DMS153 treated with DMSO at 0.1 percent for 48 hours (cell line): Measurements from ENCODE around the gene NFATC3.

ENCODE experiments used
- DNase-seq: peaks from one replicate; lab custom pipeline; 2025; ENCODE audit not compliant: unreplicated experiment; lab: John Stamatoyannopoulos, UW

The NFATC3 gene

GRCh38 chr16:68085259-68086071 is at the start of gene NFATC3:
Gene NFATC3, plus strand, starts transcription at chr16:68085370. Its CDS starts 312 bp downstream, at chr16:68085682.
- DNase-seq: peak; percentile 41

DNA sequence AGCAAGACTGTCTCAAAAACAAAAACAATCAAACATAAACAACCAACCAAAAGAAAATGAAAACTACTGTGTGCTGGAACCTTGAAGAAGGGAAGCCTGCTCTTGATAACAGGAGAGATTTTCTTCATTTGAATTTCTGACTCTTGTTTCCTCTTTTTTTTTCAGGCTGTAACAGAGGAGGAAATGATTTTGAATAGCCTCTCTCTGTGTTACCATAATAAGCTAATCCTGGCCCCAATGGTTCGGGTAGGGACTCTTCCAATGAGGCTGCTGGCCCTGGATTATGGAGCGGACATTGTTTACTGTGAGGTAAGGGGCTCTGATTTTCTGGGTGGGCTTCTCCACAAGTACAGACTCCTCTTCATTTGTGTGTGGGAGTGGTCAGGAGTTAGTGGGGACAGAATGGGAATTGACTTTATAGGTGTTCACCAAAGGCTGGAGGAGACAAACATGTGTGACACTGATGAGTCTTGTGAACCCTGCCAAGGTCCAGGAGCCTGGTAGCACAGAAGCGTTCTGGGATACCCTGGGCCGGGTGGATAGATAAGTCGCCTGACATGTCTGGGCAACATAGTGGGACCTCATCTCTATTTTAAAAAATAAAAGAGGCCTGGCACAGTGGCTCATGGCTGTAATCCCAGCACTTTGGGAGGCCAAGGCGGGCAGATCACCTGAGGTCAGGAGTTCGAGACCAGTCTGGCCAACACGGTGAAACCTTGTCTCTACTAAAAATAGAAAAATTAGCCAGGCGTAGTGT is 47.2 kb upstream of the NFATC3 start:
- no peak for DNase-seq

- peak; percentile 63 for DNase-seq
Observed at GRCh38 chr16:68040506-68041288, 44.5 kb upstream of the NFATC3 start.

DNA sequence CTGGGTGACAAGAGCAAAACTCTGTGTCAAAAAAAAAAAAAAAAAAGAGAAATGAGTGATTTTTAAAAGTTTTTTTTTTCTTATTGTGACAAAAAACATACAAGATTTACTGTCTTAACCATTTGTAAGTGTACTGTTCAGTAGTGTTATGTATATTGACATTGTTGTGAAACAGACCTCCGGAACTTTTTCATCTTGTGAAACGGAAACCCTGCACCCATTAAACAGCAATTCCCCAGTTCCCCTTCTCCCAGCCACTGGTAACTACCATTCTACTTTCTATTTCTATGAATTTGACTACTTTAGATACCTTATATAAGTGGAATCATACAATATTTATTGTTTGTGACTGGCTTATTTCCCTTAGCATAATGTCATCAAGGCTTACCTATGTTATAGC is 43.4 kb upstream of the NFATC3 start:
- no peak for DNase-seq

DNA sequence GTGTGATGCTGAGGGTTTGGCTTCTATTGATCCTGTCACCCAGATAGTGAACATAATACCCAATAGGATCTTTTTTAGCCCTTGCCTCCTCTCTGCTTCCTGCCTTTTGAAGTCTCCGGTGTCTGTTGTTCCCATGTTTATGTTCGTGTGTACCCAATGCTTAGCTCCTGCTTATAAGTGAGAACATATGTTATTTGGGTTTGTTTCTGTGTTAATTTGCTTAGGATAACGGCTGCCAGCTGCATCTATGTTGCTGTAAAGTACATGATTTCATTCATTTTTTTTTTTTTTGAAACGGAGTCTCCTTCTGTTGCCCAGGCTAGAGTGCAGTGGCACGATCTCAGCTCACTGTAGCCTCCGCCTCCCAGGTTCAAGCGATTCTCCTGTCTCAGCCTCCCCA is 39.1 kb upstream of the NFATC3 start:
- DNase-seq: no peak

GRCh38 chr16:68047987-68048386 is 37.2 kb upstream of the NFATC3 start:
- DNase-seq: no peak

- DNase-seq: no peak
Observed at GRCh38 chr16:68049449-68049848, 35.7 kb upstream of the NFATC3 start.

DNA sequence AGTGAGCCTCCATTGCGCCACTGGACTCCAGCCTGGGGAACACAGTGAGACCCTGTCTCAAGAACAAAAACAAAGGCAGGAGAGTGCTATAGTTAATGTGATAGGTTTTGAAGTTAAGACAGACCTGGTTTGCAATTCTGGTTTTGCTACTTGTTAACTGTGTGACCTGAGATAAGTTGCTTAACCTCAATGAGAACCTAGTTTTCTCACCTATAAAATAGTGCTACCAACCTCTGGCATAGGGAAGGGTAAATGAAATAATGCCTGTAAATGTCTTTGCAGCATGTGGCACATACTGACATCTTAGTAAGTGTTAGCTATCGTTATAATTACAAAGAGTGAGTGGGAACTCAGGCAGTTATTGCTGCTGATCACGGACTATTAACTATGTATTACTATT is 29.8 kb upstream of the NFATC3 start:
- DNase-seq: no peak

DNA sequence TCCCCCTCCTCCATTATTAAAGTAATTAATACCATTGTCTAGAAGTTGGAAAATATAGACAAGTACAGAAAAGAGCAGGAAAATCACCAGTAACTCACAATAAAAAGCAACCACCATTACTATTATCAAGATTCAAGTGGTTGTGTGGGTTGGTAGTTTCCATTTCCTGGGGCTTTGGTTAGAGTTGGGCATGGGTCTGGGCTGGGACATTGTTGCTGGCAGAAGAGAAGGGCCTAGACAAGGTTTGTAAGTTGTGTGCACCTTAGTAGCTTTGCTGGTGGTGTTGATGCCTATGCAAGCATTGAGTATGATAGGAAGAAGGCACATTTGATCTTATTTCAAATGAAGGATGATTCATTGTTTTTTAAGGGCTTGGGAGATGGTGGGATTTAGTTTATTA is 25.4 kb upstream of the NFATC3 start:
- DNase-seq: no peak

- no peak for DNase-seq
Observed at GRCh38 chr16:68061396-68061795, 23.8 kb upstream of the NFATC3 start.

- no peak for DNase-seq
Observed at GRCh38 chr16:68062910-68063393, 22.2 kb upstream of the NFATC3 start.

DNA sequence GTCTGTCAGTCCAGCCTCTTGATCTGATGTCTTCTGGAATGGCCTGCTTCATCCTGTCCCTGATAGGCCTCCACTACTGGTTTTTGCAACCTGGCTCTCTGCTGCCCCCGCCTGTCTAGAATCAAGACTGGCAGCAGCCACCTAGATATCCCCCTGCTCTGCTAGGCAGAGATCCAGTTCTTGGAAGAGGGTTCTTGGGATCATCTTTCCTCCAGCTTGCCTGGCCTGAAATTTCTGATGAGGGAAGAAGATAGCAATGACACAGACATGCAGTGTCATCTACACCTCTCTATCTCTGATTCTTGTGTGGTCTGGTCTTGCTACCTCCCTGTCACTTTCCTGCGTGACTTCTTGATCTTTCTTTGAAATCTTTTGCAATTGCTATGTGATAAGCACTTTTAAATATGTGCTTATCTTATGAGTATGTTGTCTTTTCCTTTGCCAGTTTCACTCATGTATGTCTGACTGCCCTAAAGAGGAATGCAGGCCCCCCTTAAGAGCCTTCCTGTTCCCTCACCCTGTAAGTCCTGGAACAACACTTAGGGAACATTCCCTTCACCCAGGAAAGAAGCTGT is 20.3 kb upstream of the NFATC3 start:
- peak; percentile 26 for DNase-seq

DNA sequence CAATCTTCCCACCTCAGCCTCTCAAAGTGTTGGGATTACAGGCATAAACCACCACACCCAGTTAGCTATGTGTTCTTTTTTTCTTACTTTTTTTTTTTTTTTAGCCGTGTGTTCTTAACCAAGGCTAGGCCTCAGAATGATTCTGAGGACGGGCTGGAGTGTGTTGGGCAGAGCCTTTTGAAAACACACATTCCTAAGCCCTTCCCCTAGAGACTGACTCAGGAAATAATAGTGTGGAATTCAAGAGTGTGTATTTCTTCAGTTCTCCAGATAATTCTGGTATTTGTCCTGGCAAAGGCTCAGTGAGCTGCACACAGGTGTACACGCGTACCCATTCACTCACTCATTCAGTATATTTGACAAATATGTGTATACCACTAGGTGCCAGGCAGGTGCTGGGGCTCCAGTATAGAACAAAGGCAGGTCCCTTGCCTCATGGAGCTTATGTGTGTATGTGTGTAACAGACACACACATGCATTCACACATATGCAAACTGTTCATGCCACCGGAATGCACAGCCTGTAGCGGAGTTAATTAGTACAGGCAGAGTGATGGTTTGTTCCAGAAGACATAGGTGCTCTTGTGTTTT is 19.4 kb upstream of the NFATC3 start:
- DNase-seq: no peak

- no peak for DNase-seq
Observed at GRCh38 chr16:68066763-68067162, 18.4 kb upstream of the NFATC3 start.

GRCh38 chr16:68068926-68069325 is 16.2 kb upstream of the NFATC3 start:
- no peak for DNase-seq

GRCh38 chr16:68069511-68070248 is 15.5 kb upstream of the NFATC3 start:
- no peak for DNase-seq

DNA sequence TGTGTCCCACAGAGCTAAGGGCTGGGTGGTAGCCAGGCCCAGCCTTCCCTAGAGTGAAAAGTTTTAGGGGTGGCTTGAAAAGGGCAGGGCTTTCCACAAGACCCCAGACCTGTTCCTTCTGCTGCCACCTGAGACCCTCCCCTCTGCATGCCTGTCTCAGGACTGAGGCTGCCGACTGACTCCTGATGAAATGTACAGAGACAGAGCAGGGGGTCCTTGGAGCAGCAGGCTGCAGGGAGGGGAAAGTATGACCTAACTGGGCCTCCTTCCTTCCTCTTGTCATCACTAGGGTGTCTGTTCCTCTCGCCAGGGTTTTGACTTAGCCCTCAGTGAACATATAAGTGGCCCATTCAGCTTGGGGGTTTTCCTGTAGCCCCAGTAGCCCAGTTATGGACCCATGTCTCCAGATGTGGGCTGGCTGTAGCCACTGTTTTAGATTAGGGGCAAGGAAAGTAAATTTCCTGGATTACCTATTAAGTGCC is 14.9 kb upstream of the NFATC3 start:
- no peak for DNase-seq

GRCh38 chr16:68070806-68071517 is 14.2 kb upstream of the NFATC3 start:
- no peak for DNase-seq

DNA sequence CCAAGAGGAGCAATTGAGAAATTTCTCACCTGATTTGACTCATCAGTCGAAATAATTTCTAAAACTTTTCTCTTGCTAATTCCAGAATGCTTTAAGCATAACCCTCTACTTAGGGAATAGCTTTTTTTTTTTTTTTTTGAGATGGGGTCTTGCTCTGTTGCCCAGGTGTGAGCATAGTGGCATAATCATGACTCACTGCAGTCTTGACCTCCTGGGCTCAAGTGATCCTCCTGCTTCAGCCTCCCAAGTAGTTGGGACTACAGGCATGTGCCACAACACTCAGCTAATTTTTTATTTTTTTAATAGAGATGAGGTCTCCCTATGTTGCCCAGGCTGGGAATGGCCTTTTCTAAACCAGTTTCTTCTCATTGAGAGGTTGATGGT is 13.7 kb upstream of the NFATC3 start:
- DNase-seq: no peak
